Lower leg skin (tissue), 3 donors: ENCODE data around the gene ZFPM1.

ENCODE experiments used
- POLR2A ChIP-seq, 2 donors: fragments of 450-650 bp; IDR thresholded peaks; one replicate each; pipeline ENCODE4 v1.6.1; 2016 to 2017; ENCODE audit warnings: antibody characterized with exemption in 2 of 2, mild to moderate bottlenecking in 1 of 2, moderate library complexity in 1 of 2
- TF ChIP-seq, protein P1 (sequence below), 3 donors: fragments of 450-650 bp; IDR thresholded peaks; one replicate each; pipeline ENCODE4 v1.5.1; 2016; ENCODE audit warnings: antibody characterized with exemption in 3 of 3, mild to moderate bottlenecking in 3 of 3, moderate library complexity in 2 of 3

DNA sequence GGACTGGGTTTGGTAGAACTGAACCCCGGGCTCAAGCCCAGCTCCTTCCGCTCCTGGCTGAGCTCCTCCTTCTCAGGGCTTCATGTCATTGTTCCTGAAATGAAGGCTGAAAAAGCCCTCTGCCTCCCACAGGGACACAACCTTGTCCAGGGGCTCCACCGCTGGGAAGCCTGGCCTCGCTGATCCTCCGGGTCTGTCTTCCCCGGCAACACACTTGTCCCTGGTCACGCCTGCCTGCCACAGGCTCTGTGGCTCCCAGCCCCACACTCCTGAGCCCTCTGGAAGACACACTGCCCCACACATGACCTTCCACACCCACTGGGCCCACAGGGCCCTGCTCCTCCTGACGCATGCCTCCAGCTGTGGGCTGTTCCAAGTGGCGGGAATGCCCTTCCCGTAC is 99.1 kb downstream of the ZFPM1 start:
- no peak for TF ChIP-seq POLR2A (IDR thresholded peaks at IDR 0.05)
- TF ChIP-seq, protein P1, sequence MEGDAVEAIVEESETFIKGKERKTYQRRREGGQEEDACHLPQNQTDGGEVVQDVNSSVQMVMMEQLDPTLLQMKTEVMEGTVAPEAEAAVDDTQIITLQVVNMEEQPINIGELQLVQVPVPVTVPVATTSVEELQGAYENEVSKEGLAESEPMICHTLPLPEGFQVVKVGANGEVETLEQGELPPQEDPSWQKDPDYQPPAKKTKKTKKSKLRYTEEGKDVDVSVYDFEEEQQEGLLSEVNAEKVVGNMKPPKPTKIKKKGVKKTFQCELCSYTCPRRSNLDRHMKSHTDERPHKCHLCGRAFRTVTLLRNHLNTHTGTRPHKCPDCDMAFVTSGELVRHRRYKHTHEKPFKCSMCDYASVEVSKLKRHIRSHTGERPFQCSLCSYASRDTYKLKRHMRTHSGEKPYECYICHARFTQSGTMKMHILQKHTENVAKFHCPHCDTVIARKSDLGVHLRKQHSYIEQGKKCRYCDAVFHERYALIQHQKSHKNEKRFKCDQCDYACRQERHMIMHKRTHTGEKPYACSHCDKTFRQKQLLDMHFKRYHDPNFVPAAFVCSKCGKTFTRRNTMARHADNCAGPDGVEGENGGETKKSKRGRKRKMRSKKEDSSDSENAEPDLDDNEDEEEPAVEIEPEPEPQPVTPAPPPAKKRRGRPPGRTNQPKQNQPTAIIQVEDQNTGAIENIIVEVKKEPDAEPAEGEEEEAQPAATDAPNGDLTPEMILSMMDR (IDR thresholded peaks at IDR 0.05), result no peak
